ENCODE results near the gene UBR1. TPM values are rescaled to one million over a fixed set of nuclear protein-coding genes. Genes with fewer than 3 reads are reported as not detected.

UBR1 gene
- total and polyA plus RNA-seq, 2 donors (not counting 3 experiments of a cell fraction or from before 2014, with no cell fraction given) = 5.3 to 26.9 TPM

- Histone ChIP-seq H3K27me3 (ENCODE audit: control insufficient read depth in 2 of 2, insufficient read depth in 2 of 2, low read length in 2 of 2) (no peaks in the 10 kb centered on the region), H3K9ac (replicated peaks; ENCODE audit: extremely low read depth, insufficient read depth, low read length) (peak within 1 kb of the TSS; percentile 45), H3K9me1 (replicated peaks; ENCODE audit: control insufficient read depth, extremely low read depth, insufficient read depth, low read length) (no peaks in the 10 kb centered on the region), H3K36me3 (ENCODE audit: control insufficient read depth in 2 of 2, extremely low read depth in 1 of 2, insufficient read depth in 2 of 2, low read length in 2 of 2) (no peaks in the 10 kb centered on the region), H3K9me3 (replicated peaks; ENCODE audit: control insufficient read depth, insufficient read depth, low read length) (no peaks in the 10 kb centered on the region), H3K4me2 (ENCODE audit: insufficient read depth, low read length) (peak within 1 kb of the TSS; percentile 98), H3K27ac (ENCODE audit: insufficient read depth, low read depth, low read length) (no peak within 1 kb of the TSS), H3K79me2 (ENCODE audit: control insufficient read depth, insufficient read depth, low read length) (peaks cover 2% of the 10 kb centered on the region), H4K20me1 (replicated peaks; ENCODE audit: control insufficient read depth, extremely low read depth, insufficient read depth, low read length) (no peaks in the 10 kb centered on the region), H2AFZ (ENCODE audit: low read depth, low read length) (peak within 1 kb of the TSS; percentile 100), H3K4me3 (replicated peaks in 1 of 3; ENCODE audit: insufficient read depth in 1 of 3, low read depth in 1 of 3, low read length in 3 of 3) (peak within 1 kb of the TSS; percentile 82 to 87 (median 84)), H3K4me1 (ENCODE audit: control insufficient read depth, extremely low read depth, insufficient read depth, low read length) (peaks cover 26% of the 10 kb centered on the region)
- dilution Hi-C loops (cut with MboI; ENCODE audit: extremely low pct_ligation_motif_present, low sequenced_read_pairs) (no loop called here), intact Hi-C loops (cut with micrococcal nuclease) (loop anchor here (1.0 to 2.0 kb wide), 2 partner anchors 30 to 183 kb away; partner anchors contain the start of gene CDAN1)
- POLR2A ChIA-PET = no interaction called here
- DNase-seq (ENCODE audit: low read depth, low spot score) (peak; percentile 99), FAIRE-seq (peak; percentile 98)
- CTCF ChIA-PET = interaction anchor here (0.8 kb wide), 1 partner anchor 13 kb away, joined by 4 read pairs; no protein-coding TSS in a partner anchor
- TF ChIP-seq CTCF (IDR thresholded peaks at IDR 0.05; ENCODE audit: extremely low read depth in 1 of 2, insufficient read depth in 1 of 2, low read depth in 1 of 2, low read length in 2 of 2) (peak in 1 of 2 donors; percentile 18), EZH2 (IDR thresholded peaks at IDR 0.05; ENCODE audit: borderline replicate concordance, low read depth, low read length, severe bottlenecking) (no peak)
- no TSS peak for BruUV-seq (replicated peaks)
Measured at GRCh38 chr15:42920519-42921341, 185.1 kb downstream of the UBR1 start, which contains the start of gene TTBK2. Gene TTBK2, minus strand, starts transcription at chr15:42920778. Its CDS starts 42,161 bp downstream, at chr15:42878617.
